ENCODE data around the gene KLF3. TPM values are rescaled to one million over a fixed set of nuclear protein-coding genes. Genes with fewer than 3 reads are reported as not detected.

Gene KLF3
- total RNA-seq, 1 experiment from 2014 or later: 14.6 TPM

DNA sequence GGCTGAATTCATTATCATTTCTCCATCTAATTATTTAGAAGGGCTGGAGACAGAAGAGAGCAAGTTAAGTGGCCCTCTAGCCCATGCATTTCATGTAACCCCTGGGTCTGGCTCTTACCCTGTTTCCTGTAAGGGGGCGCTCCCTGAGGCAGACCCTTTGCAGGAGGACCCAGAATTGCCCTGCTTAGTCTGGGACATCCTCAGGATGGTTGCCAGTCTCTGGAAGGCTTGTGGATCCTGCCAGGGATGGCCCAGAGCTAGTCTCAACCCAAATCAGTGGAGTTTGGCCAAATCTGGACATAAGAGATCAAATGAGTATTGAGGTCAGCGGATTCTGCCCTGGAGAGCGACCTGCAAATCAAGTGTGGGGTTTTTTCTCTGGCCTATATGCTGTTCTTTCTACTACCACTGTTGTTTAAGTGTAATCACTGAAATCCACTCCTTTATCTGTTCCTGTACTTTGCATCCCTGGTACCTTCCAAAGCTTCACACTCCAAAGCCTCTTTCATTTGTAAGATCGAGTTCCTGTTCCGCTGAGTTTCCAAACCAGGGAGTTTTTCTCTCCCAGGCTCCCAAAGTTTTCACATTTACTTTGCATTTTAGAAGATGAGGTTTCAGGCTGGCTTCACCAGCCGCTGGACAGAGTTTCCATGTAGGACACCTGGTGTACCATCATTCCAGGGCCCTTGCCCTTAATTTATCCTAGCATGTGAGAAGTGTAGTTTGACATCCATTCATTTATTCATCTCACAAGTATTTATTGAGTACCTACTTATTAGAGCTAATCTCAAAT is 6.3 kb downstream of the KLF3 start:
- H2AFZ ChIP-seq (ENCODE audit: low read length): no peak overlapping the region
- DNase-seq (peak; percentile 1), ATAC-seq (no peak)
- H3K36me3 ChIP-seq (ENCODE audit: low read depth, low read length): no peaks in the 10 kb centered on the region
- intact Hi-C loops (cut with micrococcal nuclease): loop anchor here (5.0 to 10.0 kb wide), 3 partner anchors 156 to 618 kb away; no protein-coding TSS in a partner anchor
- no peaks in the 10 kb centered on the region for H4K20me1 ChIP-seq (ENCODE audit: low read length)
- no TSS peak for BruUV-seq (replicated peaks)
- CTCF ChIA-PET: no interaction called here
- no peaks in the 10 kb centered on the region for H3K9me2 ChIP-seq (replicated peaks; ENCODE audit: low read length)
- POLR2A ChIA-PET (ENCODE audit: unreplicated experiment): interaction anchor here (0.6 kb wide), 1 partner anchor 352 kb away, joined by 4 read pairs; no protein-coding TSS in a partner anchor
- no peaks in the 10 kb centered on the region for H3K27me3 ChIP-seq (ENCODE audit: low read length)
- no peaks in the 10 kb centered on the region for H3F3A ChIP-seq (ENCODE audit: low read length, unreplicated experiment)
- no peaks in the 10 kb centered on the region for H3K9me3 ChIP-seq (ENCODE audit: low read length)
- H3K9ac ChIP-seq (ENCODE audit: low read length): no peak overlapping the region
- H3K4me3 ChIP-seq (ENCODE audit: low read length): peak overlapping the region; percentile 23; the same call in 1 of the 2 replicates
- TF ChIP-seq, protein P1, sequence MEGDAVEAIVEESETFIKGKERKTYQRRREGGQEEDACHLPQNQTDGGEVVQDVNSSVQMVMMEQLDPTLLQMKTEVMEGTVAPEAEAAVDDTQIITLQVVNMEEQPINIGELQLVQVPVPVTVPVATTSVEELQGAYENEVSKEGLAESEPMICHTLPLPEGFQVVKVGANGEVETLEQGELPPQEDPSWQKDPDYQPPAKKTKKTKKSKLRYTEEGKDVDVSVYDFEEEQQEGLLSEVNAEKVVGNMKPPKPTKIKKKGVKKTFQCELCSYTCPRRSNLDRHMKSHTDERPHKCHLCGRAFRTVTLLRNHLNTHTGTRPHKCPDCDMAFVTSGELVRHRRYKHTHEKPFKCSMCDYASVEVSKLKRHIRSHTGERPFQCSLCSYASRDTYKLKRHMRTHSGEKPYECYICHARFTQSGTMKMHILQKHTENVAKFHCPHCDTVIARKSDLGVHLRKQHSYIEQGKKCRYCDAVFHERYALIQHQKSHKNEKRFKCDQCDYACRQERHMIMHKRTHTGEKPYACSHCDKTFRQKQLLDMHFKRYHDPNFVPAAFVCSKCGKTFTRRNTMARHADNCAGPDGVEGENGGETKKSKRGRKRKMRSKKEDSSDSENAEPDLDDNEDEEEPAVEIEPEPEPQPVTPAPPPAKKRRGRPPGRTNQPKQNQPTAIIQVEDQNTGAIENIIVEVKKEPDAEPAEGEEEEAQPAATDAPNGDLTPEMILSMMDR (conservative IDR thresholded peaks at IDR 0.05; ENCODE audit: low read depth, low read length): no peak
- TF ChIP-seq EZH2 (IDR thresholded peaks at IDR 0.05; ENCODE audit: low read length, unreplicated experiment): no peak
- TF ChIP-seq EZH2phosphoT487 (IDR thresholded peaks at IDR 0.05; ENCODE audit: borderline replicate concordance, low read length): no peak
- peaks cover 81% of the 10 kb centered on the region for H3K4me1 ChIP-seq (ENCODE audit: insufficient read depth, low read length)
- peaks cover 98% of the 10 kb centered on the region for H3K79me2 ChIP-seq (ENCODE audit: low read length)
- peak overlapping the region; percentile 74 for H3K4me2 ChIP-seq (ENCODE audit: low read length)
- H3K27ac ChIP-seq (ENCODE audit: low read length): peak overlapping the region; percentile 26; the same call in 1 of the 2 replicates

DNA sequence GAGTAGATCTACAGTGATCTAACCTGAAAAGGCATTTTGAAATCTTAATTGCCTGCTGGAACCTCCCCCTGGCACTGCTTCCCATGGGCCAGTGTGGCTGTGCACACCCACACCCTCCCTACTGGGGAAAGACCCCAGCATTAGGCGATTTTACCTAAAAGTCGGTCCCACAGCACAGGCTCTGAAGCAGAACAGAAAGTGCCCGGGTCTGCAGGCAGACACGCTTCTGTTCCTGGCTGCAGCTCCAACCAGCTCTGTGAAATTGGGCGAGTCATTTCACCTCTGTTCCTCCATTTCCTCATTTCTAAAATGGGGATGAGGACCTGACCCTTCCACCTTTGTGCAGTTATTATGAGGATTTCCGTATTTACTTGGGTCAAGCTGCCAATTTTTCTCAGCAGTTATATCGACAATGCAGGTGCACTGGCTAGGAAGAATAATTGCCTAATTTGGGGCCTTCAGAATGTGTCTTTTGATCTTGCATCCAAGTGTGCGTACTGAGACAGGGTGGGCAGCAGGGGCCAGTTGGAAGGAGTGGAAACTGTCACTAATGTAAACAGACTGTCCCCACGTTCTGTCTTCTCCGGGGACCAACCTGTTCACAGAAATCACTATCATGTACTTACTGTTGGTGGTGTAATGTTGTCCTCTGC is 7.1 kb downstream of the KLF3 start:
- DNase-seq (peak; percentile 33), ATAC-seq (no peak)
- H3K4me1 ChIP-seq (ENCODE audit: insufficient read depth, low read length): peaks cover 83% of the 10 kb centered on the region
- no peaks in the 10 kb centered on the region for H3K9me2 ChIP-seq (replicated peaks; ENCODE audit: low read length)
- H2AFZ ChIP-seq (ENCODE audit: low read length): no peak overlapping the region
- H3K4me2 ChIP-seq (ENCODE audit: low read length): peak overlapping the region; percentile 74
- no peaks in the 10 kb centered on the region for H3K9me3 ChIP-seq (ENCODE audit: low read length)
- H3K4me3 ChIP-seq (ENCODE audit: low read length): peak overlapping the region; percentile 23; the same call in 1 of the 2 replicates
- no TSS peak for BruUV-seq (replicated peaks)
- no peaks in the 10 kb centered on the region for H3K36me3 ChIP-seq (ENCODE audit: low read depth, low read length)
- peak overlapping the region; percentile 26 for H3K27ac ChIP-seq (ENCODE audit: low read length)
- H4K20me1 ChIP-seq (ENCODE audit: low read length): peaks cover 4% of the 10 kb centered on the region; the same call in 1 of the 2 replicates
- no peak overlapping the region for H3K9ac ChIP-seq (ENCODE audit: low read length)
- intact Hi-C loops (cut with micrococcal nuclease): loop anchor here (5.0 to 10.0 kb wide), 3 partner anchors 156 to 619 kb away; no protein-coding TSS in a partner anchor
- POLR2A ChIA-PET (ENCODE audit: unreplicated experiment): no interaction called here
- TF ChIP-seq, protein P1 (conservative IDR thresholded peaks at IDR 0.05; ENCODE audit: low read depth, low read length): no peak
- CTCF ChIA-PET: no interaction called here
- peaks cover 98% of the 10 kb centered on the region for H3K79me2 ChIP-seq (ENCODE audit: low read length)
- no peaks in the 10 kb centered on the region for H3K27me3 ChIP-seq (ENCODE audit: low read length)
- H3F3A ChIP-seq (ENCODE audit: low read length, unreplicated experiment): no peaks in the 10 kb centered on the region
